Hypothalamus (tissue), 51 donors: ENCODE measurements around the gene MYOG.

Experiments used
- DNase-seq, 51 donors: peaks; one replicate each; lab custom pipeline; 2025; lab: John Stamatoyannopoulos, UW

The MYOG gene

GRCh38 chr1:203050826-203051225, 35.0 kb downstream of the MYOG start:
- no peak for DNase-seq

DNA sequence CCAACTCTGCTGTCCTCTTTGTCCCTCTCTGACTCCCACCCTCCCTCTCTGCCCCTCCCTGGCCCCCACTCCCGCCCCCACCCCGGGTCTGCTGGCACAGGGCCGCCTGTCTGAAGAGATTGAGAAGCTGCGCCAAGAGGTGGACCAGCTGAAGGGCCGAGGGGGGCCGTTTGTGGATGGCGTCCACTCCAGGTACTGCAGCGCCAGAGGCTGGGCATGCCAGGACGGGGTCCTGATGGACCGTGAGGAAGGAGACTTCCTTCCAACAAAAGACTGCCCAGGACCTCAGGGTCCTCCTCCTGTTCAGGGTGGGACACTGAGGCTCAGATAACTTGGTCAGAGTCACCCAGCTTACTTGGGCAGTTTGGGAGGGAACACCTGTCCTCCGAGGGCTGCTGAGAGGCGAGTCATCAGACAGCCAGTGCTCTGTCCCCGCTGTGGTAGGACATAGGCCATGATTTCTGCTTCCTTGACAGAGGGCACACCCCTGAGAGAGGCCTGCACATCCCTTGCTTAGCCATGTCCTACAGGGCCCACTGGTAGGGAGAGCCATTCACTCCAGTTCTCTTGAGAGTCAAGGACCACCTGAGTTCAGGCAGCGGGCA, 36.1 kb downstream of the MYOG start:
- no peak for DNase-seq

DNA sequence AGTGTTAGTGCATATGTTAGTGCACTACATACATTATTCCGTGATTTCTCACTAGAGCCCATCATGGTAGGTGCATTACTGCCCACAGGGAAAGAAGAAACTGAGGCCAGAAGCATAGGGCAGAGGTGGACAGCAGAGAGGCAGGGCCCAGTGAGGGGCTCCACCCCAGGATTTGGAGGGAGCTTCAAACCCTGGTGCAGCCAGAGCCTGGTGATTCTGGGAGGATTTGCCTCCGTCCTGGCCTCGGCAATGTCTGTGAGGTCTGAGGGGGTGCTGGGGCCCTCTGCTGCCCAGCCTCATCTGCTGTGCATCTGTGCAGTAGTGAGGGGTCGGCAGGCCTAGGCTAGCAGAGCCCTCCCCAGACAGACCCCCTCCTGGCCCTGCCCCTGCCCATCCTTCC, 36.7 kb downstream of the MYOG start:
- no peak for DNase-seq

DNA sequence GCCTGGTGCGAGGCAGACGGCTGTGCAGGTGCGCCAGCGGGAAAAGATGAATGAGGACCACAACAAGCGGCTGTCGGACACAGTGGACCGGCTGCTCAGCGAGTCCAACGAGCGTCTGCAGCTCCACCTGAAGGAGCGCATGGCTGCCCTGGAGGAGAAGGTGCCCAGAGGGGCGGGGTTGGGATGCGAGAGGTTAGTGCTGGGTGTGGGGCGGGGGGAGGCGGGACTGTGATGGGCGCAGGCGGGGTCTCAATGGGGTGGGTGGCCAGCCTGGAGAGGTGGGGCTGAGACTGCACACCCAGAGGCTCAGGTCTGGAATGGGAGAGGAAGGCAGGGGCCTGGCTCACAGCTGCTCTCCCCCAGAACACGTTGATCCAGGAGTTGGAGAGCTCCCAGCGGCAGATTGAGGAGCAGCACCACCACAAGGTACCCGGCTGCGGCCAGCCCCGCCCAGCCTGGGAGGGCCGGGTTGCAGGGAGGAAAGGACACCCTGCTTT, 37.2 kb downstream of the MYOG start:
- DNase-seq = no peak

GRCh38 chr1:203048086-203048485, 37.7 kb downstream of the MYOG start:
- DNase-seq = no peak

- no peak for DNase-seq
Measured at GRCh38 chr1:203046984-203047630, 38.7 kb downstream of the MYOG start.

- DNase-seq = peak in 3 of 51 donors; percentile 20 to 53 (median 35)
Measured at GRCh38 chr1:203045821-203046594, 39.8 kb downstream of the MYOG start.

DNA sequence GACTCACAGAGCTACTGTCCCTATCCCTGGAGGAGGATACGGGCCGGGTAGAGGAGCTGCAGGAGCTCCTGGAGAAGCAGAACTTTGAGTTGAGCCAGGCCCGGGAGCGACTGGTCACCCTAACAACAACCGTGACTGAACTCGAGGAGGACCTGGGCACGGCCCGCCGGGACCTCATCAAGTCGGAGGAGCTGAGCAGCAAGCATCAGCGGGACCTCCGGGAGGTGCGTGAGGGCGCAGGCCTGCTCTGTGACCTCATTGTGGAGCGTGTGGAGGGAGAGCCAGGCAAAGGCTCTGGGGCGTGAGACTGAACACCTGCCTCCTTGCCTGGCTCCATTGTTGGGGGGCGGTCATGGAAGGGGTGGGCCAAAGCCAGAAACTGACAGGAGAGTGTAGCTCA, 40.5 kb downstream of the MYOG start:
- no peak for DNase-seq

- DNase-seq = no peak
Measured at GRCh38 chr1:203044546-203045250, 41.1 kb downstream of the MYOG start.

GRCh38 chr1:203043830-203044545, 41.8 kb downstream of the MYOG start:
- no peak for DNase-seq

- DNase-seq = peak in 1 of 51 donors; percentile 23
Measured at GRCh38 chr1:203041351-203041932, 44.4 kb downstream of the MYOG start.

- DNase-seq = no peak
Measured at GRCh38 chr1:203040513-203041275, 45.1 kb downstream of the MYOG start.

GRCh38 chr1:203039609-203040512, 46.0 kb downstream of the MYOG start:
- no peak for DNase-seq

DNA sequence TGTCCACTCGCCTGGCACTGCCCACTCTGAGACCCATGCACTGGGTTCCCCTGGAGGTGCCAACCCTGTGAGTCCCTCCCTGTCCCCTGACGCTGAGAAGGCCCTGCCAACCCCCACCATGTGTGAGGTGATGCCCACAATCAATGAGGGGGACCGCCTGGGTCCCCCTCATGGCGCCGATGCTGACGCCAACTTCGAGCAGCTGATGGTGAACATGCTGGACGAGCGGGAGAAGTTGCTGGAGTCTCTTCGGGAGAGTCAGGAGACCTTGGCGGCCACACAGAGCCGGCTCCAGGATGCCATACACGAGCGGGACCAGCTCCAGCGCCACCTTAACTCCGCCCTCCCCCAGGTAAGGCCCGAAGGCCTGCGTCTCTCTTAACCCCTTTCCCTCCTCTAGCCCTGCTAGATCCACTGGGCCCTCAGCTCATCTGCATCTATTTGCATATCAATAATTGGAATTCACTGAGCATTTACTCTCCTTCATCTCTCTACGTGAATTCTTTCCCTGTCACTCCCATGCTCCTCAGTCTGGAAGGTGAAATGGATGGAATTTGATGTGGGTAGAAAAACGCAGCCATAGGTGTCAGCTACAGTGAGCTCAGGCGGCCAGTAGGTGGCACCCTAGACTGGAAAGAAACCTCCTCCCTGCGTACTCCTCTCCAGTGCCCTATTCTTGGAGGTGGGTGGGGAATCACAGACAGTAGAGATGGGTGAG, 46.8 kb downstream of the MYOG start:
- peak in 42 of 51 donors; percentile 9 to 82 (median 50) for DNase-seq

DNA sequence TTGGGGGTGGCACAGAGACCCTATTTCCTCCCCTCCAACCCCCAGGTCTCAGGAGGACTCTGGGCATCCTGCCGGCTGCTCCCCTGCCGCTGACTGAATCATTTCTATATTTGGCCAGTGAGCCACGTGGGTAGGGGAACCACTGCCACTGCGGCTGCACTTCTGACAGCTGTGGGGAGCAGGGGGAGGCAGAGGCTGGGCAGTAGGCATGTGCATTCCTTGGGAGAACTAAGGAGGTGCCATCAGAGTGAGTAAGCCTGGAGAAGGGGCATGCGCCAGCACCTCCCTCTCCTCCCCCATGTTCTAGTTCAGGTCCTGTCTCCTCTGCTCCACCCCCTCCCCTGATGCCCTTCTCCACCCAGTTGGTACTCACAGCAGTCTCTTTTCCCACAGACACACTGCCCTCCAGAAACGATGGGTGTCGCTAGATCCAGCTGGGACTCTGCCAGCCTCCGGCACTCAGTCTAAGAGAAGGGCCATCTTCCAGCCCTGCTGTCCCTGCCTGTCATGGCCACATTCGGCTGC, 47.5 kb downstream of the MYOG start:
- peak in 29 of 51 donors; percentile 20 to 80 (median 53) for DNase-seq

DNA sequence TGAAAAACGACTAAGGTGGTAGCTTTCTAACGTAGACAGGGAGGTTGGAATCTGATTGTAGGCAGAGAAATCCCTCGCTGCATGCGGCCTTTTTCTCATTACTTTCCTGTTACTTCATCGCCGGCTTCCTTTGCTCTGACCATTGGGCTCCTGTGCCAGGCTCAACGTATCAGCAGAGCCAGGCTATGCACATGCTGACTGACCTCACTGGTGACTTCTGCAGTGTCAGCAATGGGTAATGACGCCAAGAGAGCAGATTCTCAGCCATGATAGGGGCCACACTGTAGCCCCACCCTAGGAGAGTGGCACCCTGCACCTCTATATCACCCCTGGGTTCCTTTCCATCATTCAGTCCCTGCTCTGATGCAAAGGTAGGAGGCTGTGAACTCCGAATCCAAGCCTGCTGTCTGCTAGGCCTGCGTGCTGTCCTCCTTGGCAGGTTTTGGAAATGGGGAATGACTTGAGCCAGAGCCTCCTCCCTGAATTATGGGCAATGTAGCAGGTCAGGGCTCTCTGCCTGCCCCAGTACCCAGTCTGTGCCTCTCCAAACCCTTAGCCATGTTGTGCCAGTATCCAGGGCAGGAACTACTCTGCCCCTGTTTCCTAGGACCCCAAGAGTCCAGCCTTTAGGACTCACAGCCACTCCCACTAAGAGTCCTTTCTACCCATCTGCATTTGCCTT, 48.2 kb downstream of the MYOG start:
- DNase-seq = no peak

GRCh38 chr1:203036537-203036936, 49.3 kb downstream of the MYOG start:
- DNase-seq = no peak
